ENCODE data around the gene LRRC74A. TPM values are rescaled to one million over a fixed set of nuclear protein-coding genes. Genes with fewer than 3 reads are reported as not detected.

The LRRC74A gene
- polyA plus RNA-seq, 1 of the 3 experiments (the other 2 are of a cell fraction): not detected

- H3F3A ChIP-seq (replicated peaks; ENCODE audit: insufficient read depth): no peaks in the 10 kb centered on the region
- H3K9ac ChIP-seq: no peak overlapping the region
- no peak overlapping the region for H3K4me3 ChIP-seq (ENCODE audit: low read depth in 2 of 2, low read length in 1 of 2)
- H3K79me2 ChIP-seq (ENCODE audit: insufficient read depth): no peaks in the 10 kb centered on the region
- H2AFZ ChIP-seq (ENCODE audit: low read depth): no peak overlapping the region
- no peaks in the 10 kb centered on the region for H3K27me3 ChIP-seq (ENCODE audit: insufficient read depth)
- no peak overlapping the region for H3K27ac ChIP-seq (ENCODE audit: low read depth in 2 of 2, low read length in 1 of 2)
- 0 out of 2 replicates have a peak, but pooled peaks cover 3% of the 10 kb centered on the region for H3K9me3 ChIP-seq
- peaks cover 0 to 15% of the 10 kb centered on the region in 2 experiments; a peak in 1 of 4 replicates for H3K4me1 ChIP-seq (ENCODE audit: control insufficient read depth in 1 of 2, insufficient read depth in 2 of 2, low read depth in 1 of 2, low read length in 1 of 2)
- H4K20me1 ChIP-seq (ENCODE audit: insufficient read depth): no peaks in the 10 kb centered on the region
- 58% methylated on average over 6 of the region's 6 CpGs for WGBS (ENCODE audit: low lambda C conversion rate)
- H3K4me2 ChIP-seq: no peak overlapping the region
- POLR2A ChIA-PET: no interaction called here
- CTCF ChIA-PET: interaction anchor here (1.6 to 13.9 kb wide), 6 partner anchors 12 to 208 kb away, joined by 3 to 139 read pairs (median 28); no protein-coding TSS in a partner anchor
- TF ChIP-seq USF1 (IDR thresholded peaks at IDR 0.05; ENCODE audit: borderline replicate concordance, low read depth) (no peak), PBX3 (IDR thresholded peaks at IDR 0.05) (no peak), FOXM1 (IDR thresholded peaks at IDR 0.05; ENCODE audit: low read depth) (no peak), NRF1 (IDR thresholded peaks at IDR 0.05; ENCODE audit: low read depth, low read length) (no peak), FOSL2 (IDR thresholded peaks at IDR 0.05; ENCODE audit: borderline replicate concordance, low read depth) (no peak), EP300 (IDR thresholded peaks at IDR 0.05; ENCODE audit: borderline replicate concordance in 1 of 2, low read depth in 1 of 2, low read length in 1 of 2) (no peak), EZH2phosphoT487 (IDR thresholded peaks at IDR 0.05; ENCODE audit: borderline replicate concordance, low read depth) (no peak), CHD2 (IDR thresholded peaks at IDR 0.05; ENCODE audit: low read length, partially characterized antibody) (no peak)
- H3K9me2 ChIP-seq: no peaks in the 10 kb centered on the region
- DNase-seq: no peak
- H3K36me3 ChIP-seq (replicated peaks in 1 of 2; ENCODE audit: control insufficient read depth in 1 of 2, insufficient read depth in 2 of 2, low read length in 1 of 2): no peaks in the 10 kb centered on the region
Observed at GRCh38 chr14:76887191-76887590, 61.0 kb downstream of the LRRC74A start.

GRCh38 chr14:76891391-76891790 lies 65.2 kb downstream of the LRRC74A start:
- Histone ChIP-seq H3K36me3 (replicated peaks in 1 of 2; ENCODE audit: control insufficient read depth in 1 of 2, insufficient read depth in 2 of 2, low read length in 1 of 2) (no peaks in the 10 kb centered on the region), H3K27ac (ENCODE audit: low read depth in 2 of 2, low read length in 1 of 2) (no peak overlapping the region), H3K9ac (no peak overlapping the region), H4K20me1 (ENCODE audit: insufficient read depth) (no peaks in the 10 kb centered on the region), H3K9me2 (no peaks in the 10 kb centered on the region), H3K4me2 (no peak overlapping the region), H3F3A (replicated peaks; ENCODE audit: insufficient read depth) (no peaks in the 10 kb centered on the region), H3K4me3 (ENCODE audit: low read depth in 2 of 2, low read length in 1 of 2) (no peak overlapping the region), H3K9me3 (peaks cover 8% of the 10 kb centered on the region; the same call in 1 of the 2 replicates), H3K4me1 (ENCODE audit: control insufficient read depth in 1 of 2, insufficient read depth in 2 of 2, low read depth in 1 of 2, low read length in 1 of 2) (peaks cover 0 to 2% of the 10 kb centered on the region in 2 experiments; a peak in 1 of 4 replicates), H3K79me2 (ENCODE audit: insufficient read depth) (no peaks in the 10 kb centered on the region), H2AFZ (ENCODE audit: low read depth) (no peak overlapping the region), H3K27me3 (ENCODE audit: insufficient read depth) (no peaks in the 10 kb centered on the region)
- CTCF ChIA-PET: interaction anchor here (0.7 to 13.9 kb wide), 5 partner anchors 9 to 260 kb away, joined by 3 to 139 read pairs (median 4); no protein-coding TSS in a partner anchor
- 50% methylated on average over 1 of the region's 1 CpG for WGBS (ENCODE audit: low lambda C conversion rate)
- POLR2A ChIA-PET: no interaction called here
- no peak for DNase-seq
- TF ChIP-seq ZBTB33 (IDR thresholded peaks at IDR 0.05; ENCODE audit: borderline replicate concordance, low read depth) (no peak), IRF3 (IDR thresholded peaks at IDR 0.05; ENCODE audit: low read depth, low read length) (no peak), TEAD4 (IDR thresholded peaks at IDR 0.05; ENCODE audit: borderline replicate concordance, insufficient read depth) (no peak), TCF12 (IDR thresholded peaks at IDR 0.05) (no peak), USF2 (IDR thresholded peaks at IDR 0.05; ENCODE audit: borderline replicate concordance, low read depth, low read length) (no peak), MEF2A (IDR thresholded peaks at IDR 0.05; ENCODE audit: borderline replicate concordance, low read depth) (no peak), RCOR1 (IDR thresholded peaks at IDR 0.05; ENCODE audit: low read length) (no peak), RXRA (IDR thresholded peaks at IDR 0.05; ENCODE audit: borderline replicate concordance, low read depth) (no peak), CTCF (IDR thresholded peaks at IDR 0.05) (no peak), GABPA (IDR thresholded peaks at IDR 0.05; ENCODE audit: low read depth) (no peak), GATA2 (CRISPR knock-in tag; IDR thresholded peaks at IDR 0.05) (no peak), EP300 (IDR thresholded peaks at IDR 0.05; ENCODE audit: borderline replicate concordance in 1 of 2, low read depth in 1 of 2, low read length in 1 of 2) (no peak)

Data from SK-N-SH (cell line).